Karpas-422 (cell line): ENCODE data around the gene MMP24. TPM values are rescaled to one million over a fixed set of nuclear protein-coding genes. Genes with fewer than 3 reads are reported as not detected.

Experiments
- DNase-seq: peaks from one replicate; pipeline ENCODE4 v3.0.0-alpha.2; 2015
- H2AFZ ChIP-seq: fragments of 200-600 bp; sonication (generic); 2 replicates; pipeline ENCODE4 v1.6.1; 2014; ENCODE audit warnings: antibody characterized with exemption, low read length, mixed read lengths
- H3K27ac ChIP-seq: fragments of 200-600 bp; sonication (generic); 2 replicates; pipeline ENCODE4 v1.5.1; 2014; ENCODE audit warnings: mild to moderate bottlenecking, low read length, moderate library complexity
- H3K27me3 ChIP-seq: fragments of 200-600 bp; sonication (generic); 2 replicates; pipeline ENCODE4 v1.6.1; 2014; ENCODE audit warnings: low read length, mixed read lengths
- H3K36me3 ChIP-seq: fragments of 200-600 bp; sonication (generic); 2 replicates; pipeline ENCODE4 v1.6.1; 2014; ENCODE audit warnings: low read length, mixed read lengths; ENCODE audit not compliant: insufficient read depth
- H3K4me1 ChIP-seq: fragments of 200-600 bp; sonication (generic); 2 replicates; pipeline ENCODE4 v1.6.1; 2014; ENCODE audit warnings: mild to moderate bottlenecking, low read length, mixed read lengths
- H3K4me2 ChIP-seq: fragments of 200-600 bp; sonication (generic); 2 replicates; pipeline ENCODE4 v1.6.1; 2014; ENCODE audit warnings: low read length, low read depth, mild to moderate bottlenecking; ENCODE audit not compliant: poor library complexity, severe bottlenecking
- H3K4me3 ChIP-seq: fragments of 200-600 bp; sonication (generic); 2 replicates; pipeline ENCODE4 v1.5.1; 2014; ENCODE audit warnings: mild to moderate bottlenecking, antibody characterized with exemption, low read length, mixed read lengths
- H3K79me2 ChIP-seq: fragments of 200-600 bp; sonication (generic); 2 replicates; pipeline ENCODE4 v1.6.1; 2014; ENCODE audit warnings: mild to moderate bottlenecking, low read length, mixed read lengths
- H3K9ac ChIP-seq: fragments of 200-600 bp; sonication (generic); 2 replicates; pipeline ENCODE4 v1.6.0; 2014; ENCODE audit warnings: low read length
- H3K9me2 ChIP-seq: fragments of 200-600 bp; sonication (generic), shearing (Covaris generic); replicated peaks from 2 replicates; pipeline ENCODE4 v1.6.0; 2014; ENCODE audit warnings: mild to moderate bottlenecking, low read length, moderate library complexity; ENCODE audit not compliant: insufficient read depth
- H3K9me3 ChIP-seq: fragments of 300-700, 200-600 bp; sonication (generic); 2 replicates; pipeline ENCODE4 v1.6.1; 2014; ENCODE audit warnings: low read length, mixed read lengths
- H4K20me1 ChIP-seq: fragments of 200-600 bp; sonication (generic); 2 replicates; pipeline ENCODE4 v1.6.1; 2014; ENCODE audit warnings: mild to moderate bottlenecking, antibody characterized with exemption, low read length, low read depth; ENCODE audit not compliant: insufficient read depth
- total RNA-seq: library from RNA; depleted of rRNA; stranded (reverse); fragments of >200 nt; shearing (Covaris generic); gene quantifications from 2 replicates; pipeline ENCODE4 v1.2.3, GENCODE V29; 2014; ENCODE audit warnings: low replicate concordance

The MMP24 gene
- total RNA-seq, 1 experiment from 2014 or later = 0.60 TPM

- no peak overlapping the region for H2AFZ ChIP-seq
- no peak overlapping the region for H3K4me2 ChIP-seq
Measured at GRCh38 chr20:35207950-35208611, 18.4 kb upstream of the MMP24 start.

GRCh38 chr20:35215066-35215956 is 11.2 kb upstream of the MMP24 start:
- Histone ChIP-seq H3K4me2 (no peak overlapping the region), H3K27ac (no peak overlapping the region), H3K4me3 (no peak overlapping the region), H3K9ac (no peak overlapping the region), H2AFZ (no peak overlapping the region), H3K9me3 (no peaks in the 10 kb centered on the region), H3K79me2 (no peaks in the 10 kb centered on the region), H3K9me2 (no peaks in the 10 kb centered on the region), H3K36me3 (no peaks in the 10 kb centered on the region), H3K27me3 (no peaks in the 10 kb centered on the region), H4K20me1 (no peaks in the 10 kb centered on the region), H3K4me1 (no peaks in the 10 kb centered on the region)
- DNase-seq = no peak

More at GRCh38 chr20:35207950-35208611, 18.4 kb upstream of the MMP24 start:
- no peak overlapping the region for H3K9ac ChIP-seq
- no peaks in the 10 kb centered on the region for H3K36me3 ChIP-seq
- H4K20me1 ChIP-seq = no peaks in the 10 kb centered on the region
- H3K4me1 ChIP-seq = no peaks in the 10 kb centered on the region
- no peak overlapping the region for H3K27ac ChIP-seq
- DNase-seq = peak; percentile 91
- peaks cover 3% of the 10 kb centered on the region; the same call in 1 of the 2 replicates for H3K9me3 ChIP-seq
- no peaks in the 10 kb centered on the region for H3K9me2 ChIP-seq
- H3K27me3 ChIP-seq = no peaks in the 10 kb centered on the region
- no peaks in the 10 kb centered on the region for H3K79me2 ChIP-seq
- H3K4me3 ChIP-seq = no peak overlapping the region

- H3K79me2 ChIP-seq = no peaks in the 10 kb centered on the region
- no peaks in the 10 kb centered on the region for H3K9me3 ChIP-seq
- H3K4me2 ChIP-seq = no peak overlapping the region
- no peak for DNase-seq
- H3K36me3 ChIP-seq = no peaks in the 10 kb centered on the region
- no peak overlapping the region for H2AFZ ChIP-seq
- H3K9me2 ChIP-seq = no peaks in the 10 kb centered on the region
- no peak overlapping the region for H3K4me3 ChIP-seq
- no peaks in the 10 kb centered on the region for H3K27me3 ChIP-seq
- H4K20me1 ChIP-seq = no peaks in the 10 kb centered on the region
- no peak overlapping the region for H3K9ac ChIP-seq
- H3K27ac ChIP-seq = no peak overlapping the region
- H3K4me1 ChIP-seq = no peaks in the 10 kb centered on the region
Measured at GRCh38 chr20:35216541-35216940, 9.9 kb upstream of the MMP24 start.

- no peak overlapping the region for H3K4me2 ChIP-seq
- H3K36me3 ChIP-seq = no peaks in the 10 kb centered on the region
- no peak for DNase-seq
Measured at GRCh38 chr20:35223941-35224340, 2.5 kb upstream of the MMP24 start.

GRCh38 chr20:35224536-35224935 is 2.0 kb upstream of the MMP24 start:
- no peaks in the 10 kb centered on the region for H3K27me3 ChIP-seq
- no peaks in the 10 kb centered on the region for H3K9me2 ChIP-seq
- H3K4me1 ChIP-seq = no peaks in the 10 kb centered on the region
- no peak overlapping the region for H3K9ac ChIP-seq
- H3K4me2 ChIP-seq = no peak overlapping the region
- no peaks in the 10 kb centered on the region for H3K9me3 ChIP-seq
- DNase-seq = no peak
- no peak overlapping the region for H3K4me3 ChIP-seq
- H3K27ac ChIP-seq = no peak overlapping the region
- H2AFZ ChIP-seq = no peak overlapping the region
- H3K79me2 ChIP-seq = no peaks in the 10 kb centered on the region
- no peaks in the 10 kb centered on the region for H4K20me1 ChIP-seq
- no peaks in the 10 kb centered on the region for H3K36me3 ChIP-seq

More at GRCh38 chr20:35223941-35224340, 2.5 kb upstream of the MMP24 start:
- H2AFZ ChIP-seq = no peak overlapping the region
- H3K27ac ChIP-seq = no peak overlapping the region
- H3K4me3 ChIP-seq = no peak overlapping the region
- no peaks in the 10 kb centered on the region for H4K20me1 ChIP-seq
- H3K9ac ChIP-seq = no peak overlapping the region
- H3K9me3 ChIP-seq = no peaks in the 10 kb centered on the region
- no peaks in the 10 kb centered on the region for H3K27me3 ChIP-seq
- H3K9me2 ChIP-seq = no peaks in the 10 kb centered on the region
- H3K79me2 ChIP-seq = no peaks in the 10 kb centered on the region
- no peaks in the 10 kb centered on the region for H3K4me1 ChIP-seq

- DNase-seq = no peak
- Histone ChIP-seq H3K9me3 (no peaks in the 10 kb centered on the region), H3K27me3 (no peaks in the 10 kb centered on the region), H3K27ac (no peak overlapping the region), H3K4me3 (no peak overlapping the region), H3K36me3 (no peaks in the 10 kb centered on the region), H3K9me2 (no peaks in the 10 kb centered on the region), H3K4me1 (no peaks in the 10 kb centered on the region), H3K9ac (no peak overlapping the region), H3K4me2 (no peak overlapping the region), H4K20me1 (no peaks in the 10 kb centered on the region), H2AFZ (no peak overlapping the region), H3K79me2 (no peaks in the 10 kb centered on the region)
Measured at GRCh38 chr20:35225319-35226125, 968 bp upstream of the MMP24 start.

GRCh38 chr20:35226884-35227681 is 593 bp downstream of the MMP24 start:
- H3K9ac ChIP-seq = no peak overlapping the region
- H3K4me1 ChIP-seq = no peaks in the 10 kb centered on the region
- H3K36me3 ChIP-seq = no peaks in the 10 kb centered on the region
- H3K79me2 ChIP-seq = no peaks in the 10 kb centered on the region
- no peaks in the 10 kb centered on the region for H4K20me1 ChIP-seq
- H3K27ac ChIP-seq = no peak overlapping the region
- H2AFZ ChIP-seq = no peak overlapping the region
- no peak overlapping the region for H3K4me3 ChIP-seq
- H3K4me2 ChIP-seq = no peak overlapping the region
- H3K9me2 ChIP-seq = no peaks in the 10 kb centered on the region
- no peaks in the 10 kb centered on the region for H3K9me3 ChIP-seq
- DNase-seq = peak; percentile 66
- H3K27me3 ChIP-seq = no peaks in the 10 kb centered on the region
